NCI-H2196 treated with DMSO at 0.1 percent for 48 hours (cell line): ENCODE results near the gene RPRD1B.
"Not testable (repeated sequence)": the region's sequence is repeated elsewhere in the genome, so short reads cannot be mapped to it uniquely, and the experiment has no call there.

ENCODE experiments used
- DNase-seq: peaks from one replicate; lab custom pipeline; 2025; ENCODE audit not compliant: unreplicated experiment; lab: John Stamatoyannopoulos, UW

RPRD1B gene

GRCh38 chr20:38102206-38102605, 68.7 kb downstream of the RPRD1B start:
- not testable (repeated sequence) for DNase-seq

- DNase-seq, result no peak
These were observed 70.7 kb downstream of the RPRD1B start for GRCh38 chr20:38104285-38104684.

- no peak for DNase-seq
These were observed 72.9 kb downstream of the RPRD1B start for GRCh38 chr20:38106461-38106860.

GRCh38 chr20:38107386-38107785, 73.8 kb downstream of the RPRD1B start:
- DNase-seq, result not testable (repeated sequence)

GRCh38 chr20:38107916-38108315, 74.4 kb downstream of the RPRD1B start:
- not testable (repeated sequence) for DNase-seq

GRCh38 chr20:38108438-38108985, 75.0 kb downstream of the RPRD1B start:
- DNase-seq, result no peak

- DNase-seq, result no peak
These were observed 75.5 kb downstream of the RPRD1B start for GRCh38 chr20:38108986-38109541.

- DNase-seq, result no peak
These were observed 76.3 kb downstream of the RPRD1B start for GRCh38 chr20:38109591-38110524.

GRCh38 chr20:38110525-38111178, 77.1 kb downstream of the RPRD1B start:
- DNase-seq, result no peak

- DNase-seq, result no peak
These were observed 78.1 kb downstream of the RPRD1B start for GRCh38 chr20:38111366-38112232.

- no peak for DNase-seq
These were observed 78.8 kb downstream of the RPRD1B start for GRCh38 chr20:38112261-38112929.

- DNase-seq, result no peak
These were observed 79.4 kb downstream of the RPRD1B start for GRCh38 chr20:38112930-38113294.

GRCh38 chr20:38113401-38114325, 80.1 kb downstream of the RPRD1B start:
- no peak for DNase-seq

GRCh38 chr20:38114353-38114791, 80.8 kb downstream of the RPRD1B start:
- DNase-seq, result no peak

- DNase-seq, result no peak
These were observed 81.7 kb downstream of the RPRD1B start for GRCh38 chr20:38115205-38115604.

GRCh38 chr20:38115896-38116295, 82.3 kb downstream of the RPRD1B start:
- no peak for DNase-seq

GRCh38 chr20:38116409-38117165, 83.0 kb downstream of the RPRD1B start:
- DNase-seq, result no peak

GRCh38 chr20:38117205-38117604, 83.7 kb downstream of the RPRD1B start:
- no peak for DNase-seq
